Skin of body (tissue), 2 donors: ENCODE results near the gene RTKN. TPM values are rescaled to one million over a fixed set of nuclear protein-coding genes. Genes with fewer than 3 reads are reported as not detected.

ENCODE experiments used
- DNase-seq: peaks from one replicate; lab custom pipeline; 2025; lab: John Stamatoyannopoulos, UW
- total RNA-seq: library from RNA; depleted of rRNA; stranded (reverse); fragments of >200 nt; gene quantifications from one replicate; pipeline ENCODE4 v1.2.3, GENCODE V29; 2014

The RTKN gene
- total RNA-seq, 1 donor from 2014 or later, result 25.7 TPM

GRCh38 chr2:74417763-74418162 lies 24.0 kb downstream of the RTKN start:
- no peak for DNase-seq

- DNase-seq, result no peak
Measured at GRCh38 chr2:74417197-74417596, 24.5 kb downstream of the RTKN start.

GRCh38 chr2:74416778-74417177 lies 25.0 kb downstream of the RTKN start:
- no peak for DNase-seq

- no peak for DNase-seq
Measured at GRCh38 chr2:74415762-74416395, 25.9 kb downstream of the RTKN start.

GRCh38 chr2:74414881-74415761 lies 26.6 kb downstream of the RTKN start:
- no peak for DNase-seq

- DNase-seq, result no peak
Measured at GRCh38 chr2:74414441-74414840, 27.3 kb downstream of the RTKN start.

GRCh38 chr2:74413001-74413698 lies 28.6 kb downstream of the RTKN start:
- no peak for DNase-seq

- DNase-seq, result no peak
Measured at GRCh38 chr2:74407682-74408081, 34.1 kb downstream of the RTKN start.

GRCh38 chr2:74406035-74406434 lies 35.7 kb downstream of the RTKN start:
- DNase-seq, result no peak

GRCh38 chr2:74401891-74402290 lies 39.8 kb downstream of the RTKN start:
- no peak for DNase-seq

GRCh38 chr2:74399785-74400184 lies 42.0 kb downstream of the RTKN start:
- no peak for DNase-seq

GRCh38 chr2:74396149-74396548 lies 45.6 kb downstream of the RTKN start:
- DNase-seq, result no peak

- no peak for DNase-seq
Measured at GRCh38 chr2:74393525-74393924, 48.2 kb downstream of the RTKN start.

- DNase-seq, result no peak
Measured at GRCh38 chr2:74392449-74392743, 49.3 kb downstream of the RTKN start.

GRCh38 chr2:74391580-74392448 lies 49.9 kb downstream of the RTKN start:
- peak; percentile 95 for DNase-seq

GRCh38 chr2:74391209-74391579 lies 50.5 kb downstream of the RTKN start:
- DNase-seq, result no peak

- DNase-seq, result no peak
Measured at GRCh38 chr2:74390606-74391005, 51.1 kb downstream of the RTKN start.

GRCh38 chr2:74387346-74387745 lies 54.4 kb downstream of the RTKN start:
- DNase-seq, result no peak

- DNase-seq, result no peak
Measured at GRCh38 chr2:74385396-74385795, 56.3 kb downstream of the RTKN start.

- DNase-seq, result no peak
Measured at GRCh38 chr2:74384051-74384450, 57.7 kb downstream of the RTKN start.

- no peak for DNase-seq
Measured at GRCh38 chr2:74383254-74383653, 58.5 kb downstream of the RTKN start.

GRCh38 chr2:74381751-74382150 lies 60.0 kb downstream of the RTKN start:
- no peak for DNase-seq
